Testis (tissue), 2 donors: ENCODE measurements around the gene SMOC1.

Experiments used
- CTCF ChIP-seq, 3 experiments: fragments of 450-650 bp in 2 of 3; fragments of 200-600 bp in 1 of 3; sonication (generic) in 1 of 3; IDR thresholded peaks; one replicate each; pipeline ENCODE4 v1.5.1; 2016 to 2019; ENCODE audit warnings: antibody characterized with exemption in 3 of 3, mild to moderate bottlenecking in 2 of 3, moderate library complexity in 1 of 3
- POLR2A ChIP-seq: fragments of 450-650 bp; IDR thresholded peaks from one replicate; pipeline ENCODE4 v1.6.1; 2017; ENCODE audit warnings: antibody characterized with exemption, mild to moderate bottlenecking, moderate library complexity

- TF ChIP-seq CTCF (IDR thresholded peaks at IDR 0.05) (no peak), POLR2A (no peak)
Observed at GRCh38 chr14:69989622-69990021, 110.4 kb downstream of the SMOC1 start.
